Measurements from ENCODE around the gene GABARAPL1. TPM values are rescaled to one million over a fixed set of nuclear protein-coding genes. Genes with fewer than 3 reads are reported as not detected.

The GABARAPL1 gene
- total RNA-seq, 1 experiment from 2014 or later: 55.6 TPM

GRCh38 chr12:10179776-10180181 lies 32.9 kb upstream of the GABARAPL1 start:
- no peak overlapping the region for H2BK20ac ChIP-seq (ENCODE audit: low read depth, low read length, poor library complexity, severe bottlenecking)
- H3K4ac ChIP-seq (ENCODE audit: low read depth, low read length): no peak overlapping the region
- no peaks in the 10 kb centered on the region for H3K4me1 ChIP-seq (ENCODE audit: insufficient read depth, low read length)
- no CpG with 5 or more reads among the region's 5 CpGs for WGBS (ENCODE audit: extremely low coverage, insufficient read length, low lambda C conversion rate)
- H3K9me3 Mint-ChIP-seq: no peaks in the 10 kb centered on the region
- no peak for TF ChIP-seq CTCF (conservative IDR thresholded peaks at IDR 0.05)
- H3K18ac ChIP-seq (ENCODE audit: insufficient read length, low read depth, low read length): no peak overlapping the region
- H3K4me2 ChIP-seq (ENCODE audit: insufficient read depth, insufficient read length, low read length): no peak overlapping the region
- H3K27ac ChIP-seq (ENCODE audit: insufficient read length, low read depth, low read length): no peak overlapping the region
- H3K9ac ChIP-seq (ENCODE audit: extremely low read depth, insufficient read length, low read length): no peak overlapping the region
- H3K9me3 ChIP-seq (ENCODE audit: control insufficient read depth, low read depth, low read length): no peaks in the 10 kb centered on the region
- H2BK120ac ChIP-seq (ENCODE audit: low read depth, low read length, poor library complexity, severe bottlenecking): no peak overlapping the region
- H3K14ac ChIP-seq (ENCODE audit: insufficient read depth, low read length): no peak overlapping the region
- H4K20me1 ChIP-seq (ENCODE audit: control insufficient read depth, insufficient read depth, insufficient read length): no peaks in the 10 kb centered on the region
- no peaks in the 10 kb centered on the region for H3K36me3 Mint-ChIP-seq (ENCODE audit: insufficient read depth in 1 of 3, low read depth in 3 of 3)
- H2AFZ ChIP-seq (ENCODE audit: low read length): no peak overlapping the region
- no peak overlapping the region for H2AK5ac ChIP-seq (ENCODE audit: insufficient read length, low read length)
- H3K27ac Mint-ChIP-seq: no peak overlapping the region
- H3K27me3 ChIP-seq (ENCODE audit: insufficient read depth, low read length): no peaks in the 10 kb centered on the region
- H3K23me2 ChIP-seq (ENCODE audit: insufficient read length, low read depth, low read length, poor library complexity, severe bottlenecking): no peaks in the 10 kb centered on the region
- no peak overlapping the region for H3K56ac ChIP-seq (ENCODE audit: insufficient read length, low read depth, low read length)
- no peak overlapping the region for H2BK12ac ChIP-seq (ENCODE audit: insufficient read length, low read depth, low read length)
- peaks cover 5 to 6% of the 10 kb centered on the region in 2 experiments for H3K4me1 Mint-ChIP-seq
- no peak overlapping the region for H3T11ph ChIP-seq (ENCODE audit: low read length)
- H3K79me1 ChIP-seq (ENCODE audit: insufficient read depth, low read depth, low read length, poor library complexity, severe bottlenecking): no peaks in the 10 kb centered on the region
- H3K79me2 ChIP-seq (ENCODE audit: insufficient read depth, low read length): no peaks in the 10 kb centered on the region
- no peak overlapping the region for H3K23ac ChIP-seq (ENCODE audit: insufficient read length, low read depth, low read length)
- no peak overlapping the region for H4K8ac ChIP-seq (replicated peaks; ENCODE audit: insufficient read length, low read depth, low read length)
- no peak overlapping the region for H4K91ac ChIP-seq (ENCODE audit: insufficient read length, low read depth, low read length)
- no peak overlapping the region for H3K4me3 Mint-ChIP-seq
- H2BK15ac ChIP-seq (ENCODE audit: low read depth, low read length): no peak overlapping the region
- H2BK5ac ChIP-seq (ENCODE audit: insufficient read length, low read length): no peak overlapping the region
- H4K5ac ChIP-seq (ENCODE audit: insufficient read length, low read depth, low read length): no peak overlapping the region
- H3K27me3 Mint-ChIP-seq (ENCODE audit: low read depth): no peaks in the 10 kb centered on the region
- no peak for DNase-seq
